Lung (tissue), 12 donors: ENCODE measurements around the gene IPO11. TPM values are rescaled to one million over a fixed set of nuclear protein-coding genes. Genes with fewer than 3 reads are reported as not detected.

ENCODE experiments used
- ATAC-seq: fragments of 200-7000 bp; cut with Tn5 transposase; one replicate; pipeline ENCODE4 v1.9.1; 2020; ENCODE audit warnings: moderate number of reproducible peaks; ENCODE audit not compliant: insufficient read depth, low FRiP score
- DNase-seq, 3 donors: peaks; one replicate each; pipeline ENCODE4 v3.0.0-alpha.2; 2013 to 2017
- H3K27ac ChIP-seq, 2 donors: one replicate each; pipeline ENCODE4 v1.5.1; 2013; ENCODE audit warnings: mild to moderate bottlenecking in 2 of 2, moderate library complexity in 2 of 2, control low read depth in 1 of 2, inconsistent platforms in 1 of 2, low read depth in 1 of 2, low read length in 1 of 2
- H3K27me3 ChIP-seq, 3 donors: one replicate each; pipeline ENCODE4 v1.5.1; 2013; ENCODE audit warnings: low read length in 2 of 3; ENCODE audit not compliant: control insufficient read depth in 3 of 3, insufficient read depth in 3 of 3
- H3K36me3 ChIP-seq, 4 donors: one replicate each; pipeline ENCODE4 v1.5.1; 2013; ENCODE audit warnings: low read length in 4 of 4, mild to moderate bottlenecking in 1 of 4, moderate library complexity in 1 of 4; ENCODE audit not compliant: control insufficient read depth in 4 of 4, insufficient read depth in 4 of 4
- H3K4me1 ChIP-seq, 5 donors: one replicate each; pipeline ENCODE4 v1.5.1; 2013; ENCODE audit warnings: low read length in 5 of 5, mild to moderate bottlenecking in 2 of 5, moderate library complexity in 1 of 5; ENCODE audit not compliant: control insufficient read depth in 5 of 5, insufficient read depth in 5 of 5
- H3K4me3 ChIP-seq: one replicate; pipeline ENCODE4 v1.5.1; 2013; ENCODE audit warnings: mild to moderate bottlenecking, control low read depth, moderate library complexity
- H3K9ac ChIP-seq, 2 donors: one replicate each; pipeline ENCODE4 v1.5.1; 2013; ENCODE audit warnings: low read length in 2 of 2, control low read depth in 1 of 2; ENCODE audit not compliant: insufficient read depth in 1 of 2
- H3K9me3 ChIP-seq, 4 donors: one replicate each; pipeline ENCODE4 v1.5.1; 2013; ENCODE audit warnings: low read length in 3 of 4, mild to moderate bottlenecking in 1 of 4, moderate library complexity in 1 of 4; ENCODE audit not compliant: control insufficient read depth in 4 of 4, insufficient read depth in 3 of 4
- CTCF ChIP-seq: IDR thresholded peaks from 2 replicates; pipeline ENCODE4 v1.5.1; 2012; ENCODE audit warnings: mild to moderate bottlenecking; ENCODE audit errors: control extremely low read depth, extremely low read depth
- WGBS, 2 donors: extraction: QIAGEN DNeasy Blood & Tissue Kit; methylation state at CpG; one replicate each; pipeline ENCODE4 v1.1.7; 2013; 5-methylcytosine and 5-hydroxymethylcytosine counted together
- polyA plus RNA-seq, 2 donors: library from polyadenylated mRNA; stranded (reverse); fragments of 200-250 nt; gene quantifications; one replicate each; pipeline ENCODE4 v1.2.1, GENCODE V29; 2013
- total RNA-seq, 2 donors: library from RNA; depleted of rRNA in 1 of 2; stranded (reverse); fragments of >200 nt in 1 of 2; gene quantifications; one replicate each; pipeline ENCODE4 v1.2.1, GENCODE V29; 2014 to 2021
- donor health status: control.
- donor health status: control.
- donor health status: Bipolar disorder and iron deficiency.
- donor health status: healthy.
- donor health status: DM: yes; HTN: yes; CAD: no.

The IPO11 gene
- total and polyA plus RNA-seq, 4 donors, result 7.2 to 46.6 (median 25.5) TPM

GRCh38 chr5:62575066-62575465 lies 162.5 kb downstream of the IPO11 start:
- Histone ChIP-seq H3K9me3 (no peaks in the 10 kb centered on the region), H3K27ac (no peak overlapping the region), H3K4me1 (peaks cover 0 to 3% (median 0%) of the 10 kb centered on the region in 5 donors), H3K4me3 (no peak overlapping the region), H3K9ac (no peak overlapping the region), H3K36me3 (peaks cover 0 to 3% (median 0%) of the 10 kb centered on the region in 4 donors), H3K27me3 (no peaks in the 10 kb centered on the region)
- ATAC-seq, result no peak
- no peak for TF ChIP-seq CTCF
- WGBS, 2 donors, result 79 to 83% methylated on average over 2 of the region's 2 CpGs
- no peak for DNase-seq

- Histone ChIP-seq H3K27ac (no peak overlapping the region), H3K36me3 (peaks cover 0 to 3% (median 0%) of the 10 kb centered on the region in 4 donors), H3K27me3 (no peaks in the 10 kb centered on the region), H3K9ac (no peak overlapping the region), H3K4me1 (peaks cover 0 to 2% (median 0%) of the 10 kb centered on the region in 5 donors), H3K4me3 (no peak overlapping the region), H3K9me3 (no peaks in the 10 kb centered on the region)
- TF ChIP-seq CTCF, result no peak
- ATAC-seq, result no peak
- DNase-seq, result no peak
- WGBS, 2 donors, result 31 to 59% methylated on average over 1 of the region's 1 CpG
These were observed 162.9 kb downstream of the IPO11 start for GRCh38 chr5:62575489-62575888.

GRCh38 chr5:62576570-62577170 lies 164.1 kb downstream of the IPO11 start:
- Histone ChIP-seq H3K27me3 (no peaks in the 10 kb centered on the region), H3K9me3 (no peaks in the 10 kb centered on the region), H3K4me3 (no peak overlapping the region), H3K9ac (no peak overlapping the region), H3K36me3 (peaks cover 0 to 5% (median 2%) of the 10 kb centered on the region in 4 donors), H3K27ac (no peak overlapping the region), H3K4me1 (no peaks in the 10 kb centered on the region)
- ATAC-seq (no peak), DNase-seq (no peak)
- WGBS, 2 donors, result 79% methylated on average over 4 of the region's 4 CpGs
- no peak for TF ChIP-seq CTCF

GRCh38 chr5:62577488-62577887 lies 164.9 kb downstream of the IPO11 start:
- Histone ChIP-seq H3K27ac (no peak overlapping the region), H3K4me3 (no peak overlapping the region), H3K9me3 (no peaks in the 10 kb centered on the region), H3K4me1 (no peaks in the 10 kb centered on the region), H3K9ac (no peak overlapping the region), H3K36me3 (peaks cover 0 to 5% (median 2%) of the 10 kb centered on the region in 4 donors), H3K27me3 (no peaks in the 10 kb centered on the region)
- 94 to 96% methylated on average over 1 of the region's 1 CpG for WGBS, 2 donors
- DNase-seq (no peak), ATAC-seq (no peak)
- no peak for TF ChIP-seq CTCF
